IMR-90 (cell line): ENCODE results near the gene TNS3. TPM values are rescaled to one million over a fixed set of nuclear protein-coding genes. Genes with fewer than 3 reads are reported as not detected.

Experiments used
- ATAC-seq: fragments of 200-7000 bp; cut with Tn5 transposase; 2 replicates; pipeline ENCODE4 v1.9.1; 2020; ENCODE audit warnings: low read depth, mild to moderate bottlenecking, moderate library complexity
- BruUV-seq: library from RNA; stranded (reverse); fragments of 400-500 nt; replicated peaks from 2 replicates; lab custom pipeline; 2021; lab: Mats Ljungman, UMichigan
- CTCF ChIA-PET: fragments of 300-600 bp; formaldehyde crosslinking; extraction: SDS; loops from one replicate; lab custom pipeline; 2021; ENCODE audit warnings: antibody characterized with exemption; lab: Yijun Ruan, JAX
- POLR2A ChIA-PET: fragments of 300-600 bp; sonication (Branson Sonifier 250); formaldehyde crosslinking; loops from one replicate; lab custom pipeline; 2022; ENCODE audit warnings: antibody characterized with exemption; ENCODE audit not compliant: unreplicated experiment; lab: Charles Lee
- DNase-seq: peaks from one replicate; pipeline ENCODE4 v3.0.0; 2013
- H2AFZ ChIP-seq: replicated peaks from 2 replicates; pipeline ENCODE3; 2013; ENCODE audit warnings: low read length, mild to moderate bottlenecking; ENCODE audit not compliant: poor library complexity
- H2AK5ac ChIP-seq: 2 replicates; pipeline ENCODE4 v1.6.1; 2013; ENCODE audit warnings: low read depth, low read length, inconsistent platforms
- H2AK9ac ChIP-seq: replicated peaks from 2 replicates; pipeline ENCODE3; 2013; ENCODE audit warnings: mild to moderate bottlenecking, low read depth, low read length, moderate library complexity; ENCODE audit not compliant: poor library complexity
- H2BK120ac ChIP-seq: 2 replicates; pipeline ENCODE4 v1.6.1; 2013; ENCODE audit warnings: low read depth, low read length, inconsistent platforms
- H2BK15ac ChIP-seq: 3 replicates; pipeline ENCODE4 v1.6.1; 2013; ENCODE audit warnings: low read depth, low read length, inconsistent platforms
- H2BK20ac ChIP-seq: 2 replicates; pipeline ENCODE4 v1.6.1; 2013; ENCODE audit warnings: low read depth, mild to moderate bottlenecking, inconsistent platforms, low read length, moderate library complexity
- H2BK5ac ChIP-seq: 2 replicates; pipeline ENCODE4 v1.6.1; 2013; ENCODE audit warnings: mild to moderate bottlenecking, low read depth, low read length, inconsistent platforms; ENCODE audit not compliant: poor library complexity, severe bottlenecking
- H3K14ac ChIP-seq: replicated peaks from 2 replicates; pipeline ENCODE4 v1.6.1; 2013; ENCODE audit warnings: low read depth, low read length, inconsistent platforms
- H3K18ac ChIP-seq: 2 replicates; pipeline ENCODE4 v1.6.1; 2013; ENCODE audit warnings: low read depth, low read length, control low read depth
- H3K23ac ChIP-seq: 2 replicates; pipeline ENCODE4 v1.6.1; 2013; ENCODE audit warnings: low read depth, low read length, inconsistent platforms
- H3K27ac ChIP-seq: 2 replicates; pipeline ENCODE4 v1.5.1; 2013; ENCODE audit warnings: mild to moderate bottlenecking, control low read depth, low read length; ENCODE audit not compliant: insufficient read depth
- H3K27me3 ChIP-seq: 2 replicates; pipeline ENCODE4 v1.6.1; 2013; ENCODE audit warnings: low read length; ENCODE audit not compliant: control insufficient read depth, insufficient read depth
- H3K36me3 ChIP-seq: 2 replicates; pipeline ENCODE4 v1.6.1; 2013; ENCODE audit warnings: low read length, mixed read lengths; ENCODE audit not compliant: control insufficient read depth, insufficient read depth
- H3K4ac ChIP-seq: 2 replicates; pipeline ENCODE4 v1.6.1; 2013; ENCODE audit warnings: low read depth, low read length, inconsistent platforms
- H3K4me1 ChIP-seq: 2 replicates; pipeline ENCODE4 v1.6.1; 2013; ENCODE audit warnings: low read length, mixed read lengths; ENCODE audit not compliant: control insufficient read depth, insufficient read depth
- H3K4me2 ChIP-seq: 2 replicates; pipeline ENCODE4 v1.6.1; 2013; ENCODE audit warnings: low read depth, mild to moderate bottlenecking, control low read depth, low read length, moderate library complexity
- H3K4me3 ChIP-seq: 2 replicates; pipeline ENCODE4 v1.5.1; 2013; ENCODE audit warnings: low read depth, mild to moderate bottlenecking, control low read depth, low read length, moderate library complexity; ENCODE audit not compliant: insufficient read depth
- H3K56ac ChIP-seq: 2 replicates; pipeline ENCODE4 v1.6.1; 2013; ENCODE audit warnings: low read length, inconsistent platforms; ENCODE audit not compliant: insufficient read depth; ENCODE audit errors: extremely low read depth
- H3K79me1 ChIP-seq, 2 experiments: 2 replicates each; pipeline ENCODE4 v1.6.1; 2013; ENCODE audit warnings: low read length in 2 of 2, inconsistent platforms in 1 of 2, low read depth in 1 of 2
- H3K9ac ChIP-seq: 2 replicates; pipeline ENCODE4 v1.6.1; 2013; ENCODE audit warnings: low read depth, low read length, control low read depth
- H3K9me1 ChIP-seq: 2 replicates; pipeline ENCODE4 v1.6.1; 2013; ENCODE audit warnings: low read length, inconsistent platforms; ENCODE audit not compliant: insufficient read depth
- H3K9me3 ChIP-seq: 2 replicates; pipeline ENCODE4 v1.6.1; 2013; ENCODE audit warnings: low read length; ENCODE audit not compliant: control insufficient read depth, insufficient read depth
- H4K20me1 ChIP-seq: 2 replicates; pipeline ENCODE4 v1.6.1; 2013; ENCODE audit warnings: low read length, inconsistent platforms; ENCODE audit not compliant: insufficient read depth
- H4K5ac ChIP-seq: 2 replicates; pipeline ENCODE4 v1.6.1; 2013; ENCODE audit warnings: mild to moderate bottlenecking, low read depth, low read length, control low read depth
- H4K8ac ChIP-seq, 2 experiments: 2 replicates each; pipeline ENCODE4 v1.6.1; 2013; ENCODE audit warnings: low read depth in 2 of 2, low read length in 2 of 2, control low read depth in 1 of 2, inconsistent platforms in 1 of 2
- H4K91ac ChIP-seq: 2 replicates; pipeline ENCODE4 v1.6.1; 2013; ENCODE audit warnings: low read depth, low read length, inconsistent platforms; ENCODE audit not compliant: insufficient read depth
- BHLHE40 ChIP-seq: fragments of 150-350 bp; IDR thresholded peaks from 2 replicates; pipeline ENCODE4 v1.6.1; 2016; ENCODE audit warnings: mild to moderate bottlenecking, low read depth, low read length
- CEBPB ChIP-seq: IDR thresholded peaks from 2 replicates; pipeline ENCODE4 v1.6.1; 2012; ENCODE audit warnings: low read depth, low read length, improper control_type of control experiment
- CHD1 ChIP-seq: IDR thresholded peaks from 2 replicates; pipeline ENCODE4 v1.6.1; 2012; ENCODE audit warnings: low read depth, low read length, improper control_type of control experiment
- CTCF ChIP-seq: conservative IDR thresholded peaks from 2 replicates; pipeline ENCODE4 v1.5.1; 2012; ENCODE audit warnings: mild to moderate bottlenecking, low read depth, low read length, improper control_type of control experiment
- ELK1 ChIP-seq: fragments of 150-350 bp; IDR thresholded peaks from 2 replicates; pipeline ENCODE4 v1.6.1; 2016; ENCODE audit warnings: low read depth, mild to moderate bottlenecking, low read length, moderate library complexity, borderline replicate concordance
- FOS ChIP-seq: fragments of 150-350 bp; IDR thresholded peaks from 2 replicates; pipeline ENCODE4 v1.6.1; 2016; ENCODE audit warnings: low read depth, low read length
- MAFK ChIP-seq: IDR thresholded peaks from 2 replicates; pipeline ENCODE4 v1.6.1; 2012; ENCODE audit warnings: low read depth, low read length, improper control_type of control experiment
- MAZ ChIP-seq: IDR thresholded peaks from 2 replicates; pipeline ENCODE4 v1.6.1; 2012; ENCODE audit warnings: low read depth, mild to moderate bottlenecking, low read length, improper control_type of control experiment, moderate library complexity, borderline replicate concordance
- MXI1 ChIP-seq: IDR thresholded peaks from 2 replicates; pipeline ENCODE4 v1.6.1; 2012; ENCODE audit warnings: low read depth, mild to moderate bottlenecking, low read length, moderate library complexity, borderline replicate concordance
- NFE2L2 ChIP-seq: fragments of 150-350 bp; IDR thresholded peaks from 2 replicates; pipeline ENCODE4 v1.6.1; 2016; ENCODE audit warnings: low read depth, mild to moderate bottlenecking, low read length
- POLR2A ChIP-seq: IDR thresholded peaks from 2 replicates; pipeline ENCODE4 v1.6.1; 2012; ENCODE audit warnings: mild to moderate bottlenecking, low read depth, low read length
- RAD21 ChIP-seq: IDR thresholded peaks from 2 replicates; pipeline ENCODE4 v1.6.1; 2012; ENCODE audit warnings: low read length, improper control_type of control experiment
- RCOR1 ChIP-seq: IDR thresholded peaks from 2 replicates; pipeline ENCODE4 v1.6.1; 2012; ENCODE audit warnings: mild to moderate bottlenecking, low read length, improper control_type of control experiment; ENCODE audit not compliant: insufficient replicate concordance
- RFX5 ChIP-seq: IDR thresholded peaks from 2 replicates; pipeline ENCODE4 v1.8.0; 2012; ENCODE audit warnings: low read depth, mild to moderate bottlenecking, low read length, moderate library complexity
- SMC3 ChIP-seq: fragments of 150-350 bp; IDR thresholded peaks from 2 replicates; pipeline ENCODE4 v1.6.1; 2016; ENCODE audit warnings: low read depth, mild to moderate bottlenecking, antibody characterized with exemption, low read length, moderate library complexity
- USF2 ChIP-seq: fragments of 150-350 bp; IDR thresholded peaks from 2 replicates; pipeline ENCODE4 v1.6.1; 2017; ENCODE audit warnings: mild to moderate bottlenecking, antibody characterized with exemption, low read length, low read depth
- WGBS, 2 experiments: methylation state at CpG; one replicate each; pipeline versions ENCODE4 v1.1.5 to v1.1.7; 2013; ENCODE audit warnings: missing lambda C conversion rate in 2 of 2; ENCODE audit not compliant: insufficient read length in 1 of 2; ENCODE audit errors: extremely low coverage in 2 of 2; 5-methylcytosine and 5-hydroxymethylcytosine counted together
- dilution Hi-C: fragments of 300-500 bp; cut with HindIII; formaldehyde crosslinking; loops from one replicate; pipeline ENCODE4 v1.14.3; 2018; ENCODE audit warnings: low sequenced_read_pairs; ENCODE audit not compliant: unreplicated experiment
- in situ Hi-C: fragments of 300-500 bp; cut with MboI; formaldehyde crosslinking; loops from 3 replicates; pipeline ENCODE4 v1.14.3; 2019; ENCODE audit warnings: low sequenced_read_pairs, inconsistent platforms, mixed read lengths
- intact Hi-C: fragments of 100-400 bp; cut with micrococcal nuclease; formaldehyde crosslinking; loops from 2 replicates; pipeline ENCODE4 v1.10.0; 2022
- polyA plus RNA-seq, 3 experiments: library from polyadenylated mRNA; depleted of rRNA; stranded (reverse); fragments of >200 nt; gene quantifications; 2 replicates each; pipeline ENCODE4 v1.2.3, GENCODE V29; 2012; ENCODE audit warnings: low replicate concordance in 1 of 3
- total RNA-seq: library from RNA; depleted of rRNA; stranded (reverse); fragments of >200 nt; gene quantifications from 2 replicates; pipeline ENCODE4 v1.2.3, GENCODE V29; 2012

TNS3 gene
- total and polyA plus RNA-seq, 2 of the 4 experiments (the other 2 are of a cell fraction) = 64.3 to 79.2 TPM

GRCh38 chr7:47337531-47337930, 244.4 kb downstream of the TNS3 start:
- in situ Hi-C loops = no loop called here
- no peak overlapping the region for H3K9ac ChIP-seq
- peaks cover 30% of the 10 kb centered on the region for H3K4me1 ChIP-seq
- DNase-seq = no peak
- H3K4me3 ChIP-seq = no peak overlapping the region
- no TSS peak for BruUV-seq
- H3K9me1 ChIP-seq = peaks cover 26% of the 10 kb centered on the region
- H3K79me1 ChIP-seq = peaks cover 25 to 50% of the 10 kb centered on the region in 2 experiments
- no peaks in the 10 kb centered on the region for H3K9me3 ChIP-seq
- ATAC-seq = no peak
- no peak overlapping the region for H3K4me2 ChIP-seq
- H3K27me3 ChIP-seq = no peaks in the 10 kb centered on the region
- no peak overlapping the region for H4K8ac ChIP-seq
- ChIA-PET POLR2A (no interaction called here), CTCF (no interaction called here)
- H2AK9ac ChIP-seq = no peak overlapping the region
- intact Hi-C loops = no loop called here
- no peak overlapping the region for H3K4ac ChIP-seq
- H3K36me3 ChIP-seq = peaks cover 5% of the 10 kb centered on the region
- H2BK120ac ChIP-seq = no peak overlapping the region
- H4K20me1 ChIP-seq = peaks cover 32% of the 10 kb centered on the region
- no peak overlapping the region for H3K23ac ChIP-seq
- H3K14ac ChIP-seq = 0 out of 2 replicates have a peak overlapping the region, but pooled peaks have one; percentile 11
- H4K5ac ChIP-seq = no peak overlapping the region
- H2AFZ ChIP-seq = no peak overlapping the region
- no peak overlapping the region; the same call in 2 of the 3 replicates for H2BK15ac ChIP-seq
- H2AK5ac ChIP-seq = peak overlapping the region; percentile 23; the same call in 1 of the 2 replicates
- H2BK5ac ChIP-seq = no peak overlapping the region
- no peak overlapping the region for H4K91ac ChIP-seq
- no peak overlapping the region for H3K18ac ChIP-seq
- H3K56ac ChIP-seq = no peak overlapping the region
- TF ChIP-seq MAFK (no peak), FOS (no peak), MAZ (no peak), SMC3 (no peak), CEBPB (no peak), ELK1 (no peak), MXI1 (no peak), RFX5 (no peak), CTCF (no peak), NFE2L2 (no peak), RCOR1 (no peak), BHLHE40 (no peak), RAD21 (no peak), USF2 (no peak), POLR2A (no peak), CHD1 (no peak)
- 59% methylated on average over 3 of the region's 3 CpGs; no CpG with 5 or more reads in 1 of the 2 experiments for WGBS, 2 experiments
- no peak overlapping the region for H2BK20ac ChIP-seq
- dilution Hi-C loops = no loop called here
- no peak overlapping the region for H3K27ac ChIP-seq
